ENCODE measurements around the gene PRMT3.
"Not testable (repeated sequence)": the region's sequence is repeated elsewhere in the genome, so short reads cannot be mapped to it uniquely, and the experiment has no call there.

The PRMT3 gene

GRCh38 chr11:20457934-20458680 is 70.6 kb downstream of the PRMT3 start:
- DNase-seq = no peak

- DNase-seq = no peak
Observed at GRCh38 chr11:20458905-20459632, 71.6 kb downstream of the PRMT3 start.

GRCh38 chr11:20459865-20460264 is 72.3 kb downstream of the PRMT3 start:
- no peak for DNase-seq

- no peak for DNase-seq
Observed at GRCh38 chr11:20464518-20464917, 77.0 kb downstream of the PRMT3 start.

- no peak for DNase-seq
Observed at GRCh38 chr11:20467487-20468185, 80.1 kb downstream of the PRMT3 start.

GRCh38 chr11:20470348-20470747 is 82.8 kb downstream of the PRMT3 start:
- DNase-seq = no peak

GRCh38 chr11:20471929-20472328 is 84.4 kb downstream of the PRMT3 start:
- DNase-seq = not testable (repeated sequence)

GRCh38 chr11:20474176-20474881 is 86.8 kb downstream of the PRMT3 start:
- DNase-seq = peak; percentile 55 to 87

- DNase-seq = no peak
Observed at GRCh38 chr11:20474882-20475517, 87.5 kb downstream of the PRMT3 start.

- DNase-seq = no peak
Observed at GRCh38 chr11:20477418-20478090, 90.0 kb downstream of the PRMT3 start.

- DNase-seq = no peak
Observed at GRCh38 chr11:20479513-20479912, 92.0 kb downstream of the PRMT3 start.

GRCh38 chr11:20483931-20484330 is 96.4 kb downstream of the PRMT3 start:
- DNase-seq = no peak

GRCh38 chr11:20484416-20484815 is 96.9 kb downstream of the PRMT3 start:
- not testable (repeated sequence) for DNase-seq

- peak; percentile 28 to 47 for DNase-seq
Observed at GRCh38 chr11:20488352-20488751, 100.8 kb downstream of the PRMT3 start.

- no peak for DNase-seq
Observed at GRCh38 chr11:20489948-20490347, 102.4 kb downstream of the PRMT3 start.

GRCh38 chr11:20493340-20493739 is 105.8 kb downstream of the PRMT3 start:
- no peak for DNase-seq

- DNase-seq = no peak
Observed at GRCh38 chr11:20497124-20497792, 109.7 kb downstream of the PRMT3 start.

GRCh38 chr11:20501252-20501651 is 113.7 kb downstream of the PRMT3 start:
- DNase-seq = no peak

GRCh38 chr11:20501971-20502370 is 114.5 kb downstream of the PRMT3 start:
- no peak for DNase-seq

GRCh38 chr11:20511982-20512381 is 124.5 kb downstream of the PRMT3 start:
- DNase-seq = no peak

- DNase-seq = no peak
Observed at GRCh38 chr11:20512869-20513268, 125.4 kb downstream of the PRMT3 start.
